Measurements from ENCODE around the gene LARP4B. TPM values are rescaled to one million over a fixed set of nuclear protein-coding genes. Genes with fewer than 3 reads are reported as not detected.

The LARP4B gene
- total RNA-seq, 1 donor from 2014 or later: 114 TPM

GRCh38 chr10:898141-898540, 33.4 kb downstream of the LARP4B start:
- no peak for DNase-seq
- ATAC-seq: no peak
- Histone ChIP-seq H3K27me3 (ENCODE audit: low read depth) (no peaks in the 10 kb centered on the region), H3K4me1 (peaks cover 11% of the 10 kb centered on the region), H3K9me3 (no peaks in the 10 kb centered on the region), H3K4me3 (no peak overlapping the region), H3K27ac (no peak overlapping the region), H3K36me3 (no peaks in the 10 kb centered on the region)
- intact Hi-C loops (cut with DNase I): no loop called here
- TF ChIP-seq CTCF (IDR thresholded peaks at IDR 0.05): no peak

- H3K4me3 ChIP-seq: no peak overlapping the region
- H3K27ac ChIP-seq: no peak overlapping the region
- DNase-seq (no peak), ATAC-seq (no peak)
- no peaks in the 10 kb centered on the region for H3K27me3 ChIP-seq (ENCODE audit: low read depth)
- H3K9me3 ChIP-seq: no peaks in the 10 kb centered on the region
- intact Hi-C loops (cut with DNase I): no loop called here
- no peak for TF ChIP-seq CTCF (IDR thresholded peaks at IDR 0.05)
- peaks cover 11% of the 10 kb centered on the region for H3K4me1 ChIP-seq
- no peaks in the 10 kb centered on the region for H3K36me3 ChIP-seq
These were observed 34.5 kb downstream of the LARP4B start for GRCh38 chr10:896982-897381.

- Histone ChIP-seq H3K9me3 (no peaks in the 10 kb centered on the region), H3K4me3 (no peak overlapping the region), H3K36me3 (peaks cover 2% of the 10 kb centered on the region), H3K27ac (no peak overlapping the region), H3K4me1 (peaks cover 11% of the 10 kb centered on the region), H3K27me3 (ENCODE audit: low read depth) (no peaks in the 10 kb centered on the region)
- ATAC-seq (peak in 1 of 2 donors; percentile 64), DNase-seq (no peak)
- TF ChIP-seq CTCF (IDR thresholded peaks at IDR 0.05): no peak
- intact Hi-C loops (cut with DNase I): no loop called here
These were observed 36.2 kb downstream of the LARP4B start for GRCh38 chr10:895324-895723.

GRCh38 chr10:878895-879294, 52.6 kb downstream of the LARP4B start:
- peak overlapping the region; percentile 44 for H3K27ac ChIP-seq
- peaks cover 69% of the 10 kb centered on the region for H3K36me3 ChIP-seq

GRCh38 chr10:878333-878759, 53.2 kb downstream of the LARP4B start:
- TF ChIP-seq CTCF (IDR thresholded peaks at IDR 0.05): no peak
- Histone ChIP-seq H3K27me3 (ENCODE audit: low read depth) (no peaks in the 10 kb centered on the region), H3K9me3 (no peaks in the 10 kb centered on the region), H3K27ac (peak overlapping the region; percentile 44), H3K4me3 (no peak overlapping the region), H3K4me1 (peaks cover 19% of the 10 kb centered on the region), H3K36me3 (peaks cover 63% of the 10 kb centered on the region)
- intact Hi-C loops (cut with DNase I): no loop called here
- DNase-seq (no peak), ATAC-seq (peak; percentile 40 to 71)

More at GRCh38 chr10:878895-879294, 52.6 kb downstream of the LARP4B start:
- no peak for TF ChIP-seq CTCF (IDR thresholded peaks at IDR 0.05)
- DNase-seq (no peak), ATAC-seq (no peak)
- Histone ChIP-seq H3K4me1 (peaks cover 19% of the 10 kb centered on the region), H3K9me3 (no peaks in the 10 kb centered on the region), H3K4me3 (no peak overlapping the region), H3K27me3 (ENCODE audit: low read depth) (no peaks in the 10 kb centered on the region)
- intact Hi-C loops (cut with DNase I): no loop called here

- ATAC-seq (no peak), DNase-seq (no peak)
- TF ChIP-seq CTCF (IDR thresholded peaks at IDR 0.05): no peak
- no peak overlapping the region for H3K27ac ChIP-seq
- no peak overlapping the region for H3K4me3 ChIP-seq
- H3K36me3 ChIP-seq: peaks cover 58% of the 10 kb centered on the region
- no peaks in the 10 kb centered on the region for H3K27me3 ChIP-seq (ENCODE audit: low read depth)
- H3K4me1 ChIP-seq: peaks cover 19% of the 10 kb centered on the region
- H3K9me3 ChIP-seq: no peaks in the 10 kb centered on the region
- intact Hi-C loops (cut with DNase I): no loop called here
These were observed 55.1 kb downstream of the LARP4B start for GRCh38 chr10:876438-876837.

Data from lower lobe of right lung (tissue), 2 donors.